GM19395 (cell line): ENCODE data around the gene MST1.

Experiments used
- ATAC-seq: cut with Tn5 transposase; IDR thresholded peaks from one replicate; pipeline ENCODE4 v1.9.1; 2021; ENCODE audit warnings: mild to moderate bottlenecking, moderate library complexity; ENCODE audit not compliant: unreplicated experiment

Gene MST1

GRCh38 chr3:49718858-49719213 lies 29.6 kb upstream of the MST1 start:
- no peak for ATAC-seq

GRCh38 chr3:49717959-49718857 lies 28.9 kb upstream of the MST1 start:
- no peak for ATAC-seq

GRCh38 chr3:49717211-49717958 lies 28.1 kb upstream of the MST1 start:
- no peak for ATAC-seq

- no peak for ATAC-seq
Observed at GRCh38 chr3:49716691-49717210, 27.5 kb upstream of the MST1 start.

- no peak for ATAC-seq
Observed at GRCh38 chr3:49716169-49716568, 26.9 kb upstream of the MST1 start.

GRCh38 chr3:49715611-49716121 lies 26.4 kb upstream of the MST1 start:
- no peak for ATAC-seq

GRCh38 chr3:49714728-49715550 lies 25.7 kb upstream of the MST1 start:
- ATAC-seq, result no peak

GRCh38 chr3:49713336-49714105 lies 24.2 kb upstream of the MST1 start:
- ATAC-seq, result no peak

- ATAC-seq, result no peak
Observed at GRCh38 chr3:49712631-49713317, 23.5 kb upstream of the MST1 start.

- no peak for ATAC-seq
Observed at GRCh38 chr3:49712166-49712565, 22.9 kb upstream of the MST1 start.

- ATAC-seq, result no peak
Observed at GRCh38 chr3:49711489-49711888, 22.2 kb upstream of the MST1 start.

GRCh38 chr3:49709852-49710251 lies 20.6 kb upstream of the MST1 start:
- no peak for ATAC-seq

GRCh38 chr3:49707113-49707480 lies 17.8 kb upstream of the MST1 start:
- ATAC-seq, result no peak

GRCh38 chr3:49706456-49707112 lies 17.3 kb upstream of the MST1 start:
- ATAC-seq, result no peak

GRCh38 chr3:49705390-49705960 lies 16.2 kb upstream of the MST1 start:
- no peak for ATAC-seq

GRCh38 chr3:49704629-49705028 lies 15.4 kb upstream of the MST1 start:
- no peak for ATAC-seq

GRCh38 chr3:49703956-49704355 lies 14.7 kb upstream of the MST1 start:
- ATAC-seq, result no peak

GRCh38 chr3:49703443-49703927 lies 14.2 kb upstream of the MST1 start:
- ATAC-seq, result peak; percentile 82

GRCh38 chr3:49702672-49703071 lies 13.4 kb upstream of the MST1 start:
- no peak for ATAC-seq
